ENCODE measurements around the gene TMEM179. TPM values are rescaled to one million over a fixed set of nuclear protein-coding genes. Genes with fewer than 3 reads are reported as not detected.

The TMEM179 gene
- total and polyA plus RNA-seq, 10 of the 15 experiments (the other 5 are each of a cell fraction or from before 2014, with no cell fraction given), result not detected

- Histone ChIP-seq H3K27me3 (replicated peaks in 1 of 2; ENCODE audit: control insufficient read depth in 2 of 2, insufficient read depth in 2 of 2, low read length in 1 of 2) (peaks cover 0 to 2% of the 10 kb centered on the region in 2 experiments; a peak in 2 of 4 replicates), H4K20me1 (ENCODE audit: control insufficient read depth, insufficient read depth) (no peaks in the 10 kb centered on the region), H3K9ac (ENCODE audit: control insufficient read depth, insufficient read depth, low read length) (no peak overlapping the region), H3K4me2 (ENCODE audit: control insufficient read depth, insufficient read depth) (no peak overlapping the region), H3K27ac (ENCODE audit: control insufficient read depth, insufficient read depth) (no peak overlapping the region), H3K9me3 (replicated peaks; ENCODE audit: control insufficient read depth, insufficient read depth, low read length) (no peaks in the 10 kb centered on the region), H3K36me3 (ENCODE audit: control insufficient read depth in 2 of 2, insufficient read depth in 2 of 2, low read length in 1 of 2) (no peaks in the 10 kb centered on the region), H2AFZ (ENCODE audit: control insufficient read depth, low read depth, low read length) (no peak overlapping the region), H3K4me1 (ENCODE audit: control insufficient read depth, insufficient read depth, low read length) (no peaks in the 10 kb centered on the region), H3K79me2 (ENCODE audit: control insufficient read depth, insufficient read depth, low read length) (no peaks in the 10 kb centered on the region), H3K4me3 (no peak overlapping the region)
- ATAC-seq, result no peak
- no peak for FAIRE-seq
- 68% methylated on average over 23 of the region's 24 CpGs for WGBS (ENCODE audit: insufficient coverage, insufficient replicate concordance, low lambda C conversion rate, missing lambda C conversion rate)
- CTCF ChIA-PET, result no interaction called here
- intact Hi-C loops (cut with micrococcal nuclease; ENCODE audit: unreplicated experiment), result no loop called here
- POLR2A ChIA-PET, result no interaction called here
- RAD21 ChIA-PET (ENCODE audit: unreplicated experiment), result no interaction called here
- BruUV-seq (replicated peaks), result no TSS peak
- SMC1A ChIA-PET (ENCODE audit: uncharacterized antibody, unreplicated experiment), result no interaction called here
- TF ChIP-seq CREM (IDR thresholded peaks at IDR 0.05; ENCODE audit: low read depth) (no peak), PBX3 (IDR thresholded peaks at IDR 0.05; ENCODE audit: insufficient replicate concordance, low read depth, low read length) (no peak), CBFB (IDR thresholded peaks at IDR 0.05; ENCODE audit: low read depth) (no peak), FOS (IDR thresholded peaks at IDR 0.05; ENCODE audit: borderline replicate concordance, extremely low read depth, insufficient read length) (no peak), ASH2L (IDR thresholded peaks at IDR 0.05; ENCODE audit: borderline replicate concordance, low read depth) (no peak), ZNF274 (IDR thresholded peaks at IDR 0.05; ENCODE audit: insufficient read depth, insufficient read length) (no peak), PKNOX1 (IDR thresholded peaks at IDR 0.05) (no peak), KLF5 (IDR thresholded peaks at IDR 0.05; ENCODE audit: partially characterized antibody) (no peak), MTA3 (IDR thresholded peaks at IDR 0.05; ENCODE audit: borderline replicate concordance, low read length) (no peak), KDM1A (IDR thresholded peaks at IDR 0.05; ENCODE audit: borderline replicate concordance) (no peak), ZNF592 (IDR thresholded peaks at IDR 0.05) (no peak)
- no peak for DNase-seq (ENCODE audit: low read depth, low spot score)
- in situ Hi-C loops (cut with MboI), result no loop called here
Observed at GRCh38 chr14:104585966-104586697, 18.4 kb downstream of the TMEM179 start.
